ENCODE data around the gene PPFIA2. TPM values are rescaled to one million over a fixed set of nuclear protein-coding genes. Genes with fewer than 3 reads are reported as not detected.
A peak's percentile ranks its signal among the peaks of the same experiment; 100 is the strongest.

The PPFIA2 gene
- total and polyA plus RNA-seq, 8 donors: 0.15 to 9.9 (median 2.2) TPM

DNA sequence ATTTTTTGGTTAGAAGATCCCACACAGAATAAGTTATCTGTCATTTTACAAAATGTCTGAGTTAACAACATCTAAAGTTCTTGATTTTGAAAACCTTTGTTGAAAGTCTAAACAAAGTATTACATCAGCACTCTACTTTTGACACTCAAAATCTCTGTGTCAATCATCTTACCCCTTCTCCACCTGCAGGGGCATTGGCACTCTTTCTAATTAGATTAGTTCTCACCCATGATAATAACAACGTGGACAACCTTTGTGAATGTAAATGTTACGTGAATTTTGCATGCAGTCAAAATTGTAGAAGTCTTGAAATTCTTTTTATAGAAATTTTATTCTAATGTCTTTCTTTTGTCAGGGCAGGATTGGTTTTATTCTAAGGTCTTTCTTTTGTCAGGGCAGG lies 33.5 kb upstream of the PPFIA2 start:
- H3K4me3 ChIP-seq: no peak overlapping the region
- H3K4me1 ChIP-seq: no peaks in the 10 kb centered on the region
- H3K9me3 ChIP-seq: no peaks in the 10 kb centered on the region
- 54 to 71% (median 69%) methylated on average over 2 of the region's 2 CpGs for WGBS, 5 donors
- intact Hi-C loops (cut with DNase I; ENCODE audit: low total_unique reads): no loop called here
- no peak overlapping the region for H3K27ac ChIP-seq
- no peak for DNase-seq
- TF ChIP-seq POLR2AphosphoS5 (IDR thresholded peaks at IDR 0.05): no peak
- no peak for TF ChIP-seq EP300 (IDR thresholded peaks at IDR 0.05)
- TF ChIP-seq, protein P1, sequence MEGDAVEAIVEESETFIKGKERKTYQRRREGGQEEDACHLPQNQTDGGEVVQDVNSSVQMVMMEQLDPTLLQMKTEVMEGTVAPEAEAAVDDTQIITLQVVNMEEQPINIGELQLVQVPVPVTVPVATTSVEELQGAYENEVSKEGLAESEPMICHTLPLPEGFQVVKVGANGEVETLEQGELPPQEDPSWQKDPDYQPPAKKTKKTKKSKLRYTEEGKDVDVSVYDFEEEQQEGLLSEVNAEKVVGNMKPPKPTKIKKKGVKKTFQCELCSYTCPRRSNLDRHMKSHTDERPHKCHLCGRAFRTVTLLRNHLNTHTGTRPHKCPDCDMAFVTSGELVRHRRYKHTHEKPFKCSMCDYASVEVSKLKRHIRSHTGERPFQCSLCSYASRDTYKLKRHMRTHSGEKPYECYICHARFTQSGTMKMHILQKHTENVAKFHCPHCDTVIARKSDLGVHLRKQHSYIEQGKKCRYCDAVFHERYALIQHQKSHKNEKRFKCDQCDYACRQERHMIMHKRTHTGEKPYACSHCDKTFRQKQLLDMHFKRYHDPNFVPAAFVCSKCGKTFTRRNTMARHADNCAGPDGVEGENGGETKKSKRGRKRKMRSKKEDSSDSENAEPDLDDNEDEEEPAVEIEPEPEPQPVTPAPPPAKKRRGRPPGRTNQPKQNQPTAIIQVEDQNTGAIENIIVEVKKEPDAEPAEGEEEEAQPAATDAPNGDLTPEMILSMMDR (IDR thresholded peaks at IDR 0.05): no peak
- TF ChIP-seq POLR2A (IDR thresholded peaks at IDR 0.05): no peak
- H3K36me3 ChIP-seq: no peaks in the 10 kb centered on the region
- no peaks in the 10 kb centered on the region for H3K27me3 ChIP-seq

GRCh38 chr12:81779216-81779615 lies 20.1 kb upstream of the PPFIA2 start:
- intact Hi-C loops (cut with DNase I; ENCODE audit: low total_unique reads): no loop called here
- TF ChIP-seq POLR2AphosphoS5 (IDR thresholded peaks at IDR 0.05) (no peak), EP300 (IDR thresholded peaks at IDR 0.05) (no peak), POLR2A (IDR thresholded peaks at IDR 0.05) (no peak)
- TF ChIP-seq, protein P1 (IDR thresholded peaks at IDR 0.05): no peak

DNA sequence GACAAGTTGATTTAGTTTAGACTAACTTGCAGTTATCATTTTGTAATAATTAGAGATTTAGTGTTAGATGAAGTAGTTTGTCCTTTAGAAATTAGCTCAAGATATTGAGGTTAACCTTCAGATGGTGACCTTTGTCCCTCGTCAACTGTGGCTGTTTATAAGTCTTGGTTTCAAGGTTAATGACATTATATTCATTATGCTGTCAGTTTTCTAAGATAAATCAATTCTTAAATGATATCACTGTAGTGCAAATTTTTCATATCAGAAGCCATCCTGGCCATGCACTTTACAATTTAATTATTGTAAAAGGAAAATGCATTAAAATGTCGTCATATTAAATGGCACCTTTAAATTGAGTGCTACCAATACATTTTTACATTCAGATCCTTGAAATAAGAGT lies 19.6 kb upstream of the PPFIA2 start:
- no peak for TF ChIP-seq EP300 (IDR thresholded peaks at IDR 0.05)
- TF ChIP-seq POLR2A (IDR thresholded peaks at IDR 0.05): no peak
- TF ChIP-seq, protein P1 (IDR thresholded peaks at IDR 0.05): no peak
- no peak for TF ChIP-seq POLR2AphosphoS5 (IDR thresholded peaks at IDR 0.05)
- no peaks in the 10 kb centered on the region for H3K36me3 ChIP-seq
- WGBS, 5 donors: 61 to 70% (median 67%) methylated on average over 2 of the region's 2 CpGs
- no peaks in the 10 kb centered on the region for H3K27me3 ChIP-seq
- intact Hi-C loops (cut with DNase I; ENCODE audit: low total_unique reads): no loop called here
- H3K4me1 ChIP-seq: no peaks in the 10 kb centered on the region
- DNase-seq: no peak
- H3K27ac ChIP-seq: no peak overlapping the region
- no peak overlapping the region for H3K4me3 ChIP-seq
- no peaks in the 10 kb centered on the region for H3K9me3 ChIP-seq

More at GRCh38 chr12:81779216-81779615, 20.1 kb upstream of the PPFIA2 start:
- no peaks in the 10 kb centered on the region for H3K9me3 ChIP-seq
- no peaks in the 10 kb centered on the region for H3K4me1 ChIP-seq
- H3K36me3 ChIP-seq: no peaks in the 10 kb centered on the region
- H3K27ac ChIP-seq: no peak overlapping the region
- H3K27me3 ChIP-seq: no peaks in the 10 kb centered on the region
- no peak for DNase-seq
- no peak overlapping the region for H3K4me3 ChIP-seq

DNA sequence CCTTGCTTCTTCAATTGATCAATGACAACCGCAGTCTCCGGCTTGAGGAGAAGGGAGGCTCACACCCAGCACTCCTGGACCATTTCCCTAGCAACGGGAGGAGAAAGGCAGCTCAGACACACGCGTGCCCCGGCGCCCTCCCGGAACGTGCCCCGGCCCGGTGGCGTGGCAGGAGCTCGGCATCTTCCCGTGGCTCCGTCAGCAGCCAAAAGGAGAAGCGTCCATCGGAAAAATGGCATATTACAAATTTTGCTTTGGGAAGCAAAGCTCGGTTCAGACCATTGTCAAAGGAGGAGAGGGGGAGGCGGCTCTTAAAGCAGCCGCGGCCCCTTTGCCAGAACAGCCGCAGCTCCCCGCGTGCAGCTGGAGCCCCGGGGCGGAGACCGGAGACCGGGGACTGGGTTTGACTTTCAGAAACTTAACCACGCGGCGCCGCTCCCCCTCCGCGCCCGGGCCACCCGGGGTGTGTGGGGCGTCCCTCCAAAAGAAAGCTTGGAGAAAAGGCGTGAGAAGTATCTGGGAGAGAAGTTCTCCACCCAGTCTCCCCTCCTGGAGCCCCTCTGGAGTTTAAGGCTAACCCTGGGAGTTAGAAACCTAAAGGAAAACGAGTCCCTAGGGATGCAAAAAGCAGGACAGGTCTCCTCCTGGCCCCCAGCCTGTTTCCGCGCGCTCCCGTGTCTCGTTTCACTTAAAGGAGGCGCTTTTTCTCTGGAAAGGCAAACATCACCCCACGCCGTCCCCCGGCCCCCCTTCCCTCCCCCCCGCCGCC lies 545 bp downstream of the PPFIA2 start:
- Histone ChIP-seq H3K27ac (peak overlapping the region in 3 of 5 donors; percentile 24 to 52 (median 32)), H3K27me3 (peaks cover 0 to 27% (median 23%) of the 10 kb centered on the region in 3 donors), H3K9me3 (no peaks in the 10 kb centered on the region), H3K4me1 (peaks cover 6 to 19% (median 17%) of the 10 kb centered on the region in 4 donors), H3K4me3 (peak overlapping the region; percentile 43 to 61 (median 54)), H3K36me3 (no peaks in the 10 kb centered on the region)
- intact Hi-C loops (cut with DNase I; ENCODE audit: low total_unique reads): no loop called here
- DNase-seq: peak in 1 of 2 donors; percentile 71
- TF ChIP-seq, protein P1 (IDR thresholded peaks at IDR 0.05): no peak
- TF ChIP-seq EP300 (IDR thresholded peaks at IDR 0.05) (no peak), POLR2A (IDR thresholded peaks at IDR 0.05) (no peak), POLR2AphosphoS5 (IDR thresholded peaks at IDR 0.05) (no peak)
- 1 to 3% (median 2%) methylated on average over 35 to 48 of the region's 50 CpGs for WGBS, 5 donors

Data from stomach (tissue), 9 donors.